Astrocyte of the cerebellum (primary cell): ENCODE measurements around the gene FAM118A.

Experiments used
- DNase-seq: peaks from one replicate; pipeline ENCODE4 v3.0.0-alpha.2; 2011; ENCODE audit warnings: low read depth
- H3K4me3 ChIP-seq: 2 replicates; pipeline ENCODE4 v1.5.1; 2011; ENCODE audit warnings: mild to moderate bottlenecking, low read depth, low read length, moderate library complexity
- CTCF ChIP-seq: IDR thresholded peaks from 2 replicates; pipeline ENCODE4 v1.5.1; 2012; ENCODE audit warnings: low read length, low read depth, moderate library complexity, mild to moderate bottlenecking; ENCODE audit errors: missing control alignments
- in situ Hi-C: cut with HindIII; loops from 2 replicates; pipeline ENCODE4 v1.10.0; 2017; ENCODE audit warnings: low sequenced_read_pairs

Gene FAM118A

GRCh38 chr22:45265535-45265934 is 44.2 kb upstream of the FAM118A start:
- no peak for TF ChIP-seq CTCF
- no peak for DNase-seq
- in situ Hi-C loops: no loop called here
- no peak overlapping the region for H3K4me3 ChIP-seq

GRCh38 chr22:45268167-45268957 is 41.4 kb upstream of the FAM118A start:
- in situ Hi-C loops: no loop called here
- no peak for DNase-seq
- TF ChIP-seq CTCF: no peak
- H3K4me3 ChIP-seq: peak overlapping the region; percentile 56

- DNase-seq: no peak
- in situ Hi-C loops: no loop called here
- TF ChIP-seq CTCF: peak; percentile 76
- H3K4me3 ChIP-seq: peak overlapping the region; percentile 56
Observed at GRCh38 chr22:45268958-45269844, 40.5 kb upstream of the FAM118A start.

- in situ Hi-C loops: loop anchor here (5.0 kb wide), 3 partner anchors 62 to 282 kb away; no protein-coding TSS in a partner anchor
- DNase-seq: no peak
- no peak overlapping the region for H3K4me3 ChIP-seq
- TF ChIP-seq CTCF: no peak
Observed at GRCh38 chr22:45270095-45271020, 39.4 kb upstream of the FAM118A start.

GRCh38 chr22:45271667-45272201 is 38.0 kb upstream of the FAM118A start:
- no peak for DNase-seq
- TF ChIP-seq CTCF: no peak
- no peak overlapping the region for H3K4me3 ChIP-seq
- in situ Hi-C loops: loop anchor here (5.0 kb wide), 3 partner anchors 61 to 281 kb away; no protein-coding TSS in a partner anchor
